Measurements from ENCODE around the gene PPIF. TPM values are rescaled to one million over a fixed set of nuclear protein-coding genes. Genes with fewer than 3 reads are reported as not detected.

PPIF gene
- total and polyA plus RNA-seq, 2 of the 4 experiments (the other 2 are of a cell fraction), result 29.2 to 130 TPM

- Histone ChIP-seq H3K9me1 (ENCODE audit: insufficient read depth, low read length) (peaks cover 28% of the 10 kb centered on the region), H2BK120ac (ENCODE audit: low read depth, low read length) (no peak overlapping the region; the same call in 1 of the 2 replicates), H2AFZ (replicated peaks; ENCODE audit: low read length, poor library complexity) (no peak overlapping the region), H2BK15ac (ENCODE audit: low read depth, low read length) (no peak overlapping the region), H3K4me3 (ENCODE audit: insufficient read depth, low read depth, low read length) (no peak overlapping the region), H3K18ac (ENCODE audit: low read depth, low read length) (no peak overlapping the region), H3K27ac (ENCODE audit: insufficient read depth, low read length) (no peak overlapping the region), H3K56ac (ENCODE audit: extremely low read depth, insufficient read depth, low read length) (no peak overlapping the region), H2AK5ac (ENCODE audit: low read depth, low read length) (peak overlapping the region; percentile 68), H2BK5ac (ENCODE audit: low read depth, low read length, poor library complexity, severe bottlenecking) (peak overlapping the region; percentile 83), H3K27me3 (ENCODE audit: control insufficient read depth, insufficient read depth, low read length) (no peaks in the 10 kb centered on the region), H4K20me1 (ENCODE audit: insufficient read depth, low read length) (peaks cover 29% of the 10 kb centered on the region), H3K9me3 (ENCODE audit: control insufficient read depth, insufficient read depth, low read length) (no peaks in the 10 kb centered on the region), H3K9ac (ENCODE audit: low read depth, low read length) (no peak overlapping the region), H3K4me1 (ENCODE audit: control insufficient read depth, insufficient read depth, low read length) (peaks cover 19% of the 10 kb centered on the region), H2AK9ac (replicated peaks; ENCODE audit: low read depth, low read length, poor library complexity) (peak overlapping the region; percentile 40), H4K91ac (ENCODE audit: insufficient read depth, low read depth, low read length) (no peak overlapping the region), H3K4me2 (ENCODE audit: low read depth, low read length) (no peak overlapping the region), H3K79me1 (ENCODE audit: low read depth in 1 of 2, low read length in 2 of 2) (peaks cover 36 to 64% of the 10 kb centered on the region in 2 experiments), H4K5ac (ENCODE audit: low read depth, low read length) (no peak overlapping the region), H3K4ac (ENCODE audit: low read depth, low read length) (peak overlapping the region; percentile 40; the same call in 1 of the 2 replicates), H3K36me3 (ENCODE audit: control insufficient read depth, insufficient read depth, low read length) (peaks cover 82% of the 10 kb centered on the region), H3K23ac (ENCODE audit: low read depth, low read length) (no peak overlapping the region), H2BK20ac (ENCODE audit: low read depth, low read length) (no peak overlapping the region; the same call in 1 of the 2 replicates), H3K14ac (replicated peaks; ENCODE audit: low read depth, low read length) (no peak overlapping the region), H4K8ac (ENCODE audit: low read depth in 2 of 2, low read length in 2 of 2) (no peak overlapping the region)
- POLR2A ChIA-PET (ENCODE audit: unreplicated experiment), result no interaction called here
- intact Hi-C loops (cut with micrococcal nuclease), result no loop called here
- in situ Hi-C loops (cut with MboI; ENCODE audit: low sequenced_read_pairs), result no loop called here
- DNase-seq (no peak), ATAC-seq (ENCODE audit: low read depth) (no peak)
- TF ChIP-seq CEBPB (IDR thresholded peaks at IDR 0.05; ENCODE audit: low read depth, low read length) (no peak), NFE2L2 (IDR thresholded peaks at IDR 0.05; ENCODE audit: low read depth, low read length) (no peak), SMC3 (IDR thresholded peaks at IDR 0.05; ENCODE audit: low read depth, low read length) (no peak), RAD21 (IDR thresholded peaks at IDR 0.05; ENCODE audit: low read length) (no peak), ELK1 (IDR thresholded peaks at IDR 0.05; ENCODE audit: borderline replicate concordance, low read depth, low read length) (no peak), MXI1 (IDR thresholded peaks at IDR 0.05; ENCODE audit: borderline replicate concordance, low read depth, low read length) (no peak), USF2 (IDR thresholded peaks at IDR 0.05; ENCODE audit: low read depth, low read length) (no peak), RCOR1 (IDR thresholded peaks at IDR 0.05; ENCODE audit: insufficient replicate concordance, low read length) (no peak), RFX5 (IDR thresholded peaks at IDR 0.05; ENCODE audit: low read depth, low read length) (no peak), BHLHE40 (IDR thresholded peaks at IDR 0.05; ENCODE audit: low read depth, low read length) (no peak), MAZ (IDR thresholded peaks at IDR 0.05; ENCODE audit: borderline replicate concordance, low read depth, low read length) (no peak), MAFK (IDR thresholded peaks at IDR 0.05; ENCODE audit: low read depth, low read length) (no peak), POLR2A (IDR thresholded peaks at IDR 0.05; ENCODE audit: low read depth, low read length) (no peak), FOS (IDR thresholded peaks at IDR 0.05; ENCODE audit: low read depth, low read length) (no peak), CHD1 (IDR thresholded peaks at IDR 0.05; ENCODE audit: low read depth, low read length) (no peak)
- TF ChIP-seq, protein P1, sequence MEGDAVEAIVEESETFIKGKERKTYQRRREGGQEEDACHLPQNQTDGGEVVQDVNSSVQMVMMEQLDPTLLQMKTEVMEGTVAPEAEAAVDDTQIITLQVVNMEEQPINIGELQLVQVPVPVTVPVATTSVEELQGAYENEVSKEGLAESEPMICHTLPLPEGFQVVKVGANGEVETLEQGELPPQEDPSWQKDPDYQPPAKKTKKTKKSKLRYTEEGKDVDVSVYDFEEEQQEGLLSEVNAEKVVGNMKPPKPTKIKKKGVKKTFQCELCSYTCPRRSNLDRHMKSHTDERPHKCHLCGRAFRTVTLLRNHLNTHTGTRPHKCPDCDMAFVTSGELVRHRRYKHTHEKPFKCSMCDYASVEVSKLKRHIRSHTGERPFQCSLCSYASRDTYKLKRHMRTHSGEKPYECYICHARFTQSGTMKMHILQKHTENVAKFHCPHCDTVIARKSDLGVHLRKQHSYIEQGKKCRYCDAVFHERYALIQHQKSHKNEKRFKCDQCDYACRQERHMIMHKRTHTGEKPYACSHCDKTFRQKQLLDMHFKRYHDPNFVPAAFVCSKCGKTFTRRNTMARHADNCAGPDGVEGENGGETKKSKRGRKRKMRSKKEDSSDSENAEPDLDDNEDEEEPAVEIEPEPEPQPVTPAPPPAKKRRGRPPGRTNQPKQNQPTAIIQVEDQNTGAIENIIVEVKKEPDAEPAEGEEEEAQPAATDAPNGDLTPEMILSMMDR (conservative IDR thresholded peaks at IDR 0.05; ENCODE audit: low read depth, low read length), result no peak
- BruUV-seq (replicated peaks), result no TSS peak
- whole genome bisulfite sequencing, 2 experiments (ENCODE audit: extremely low coverage in 2 of 2, insufficient read length in 1 of 2), result 97% methylated on average over 24 of the region's 24 CpGs; no CpG with 5 or more reads in 1 of the 2 experiments
- CTCF ChIA-PET, result no interaction called here
- dilution Hi-C loops (cut with HindIII; ENCODE audit: low sequenced_read_pairs, unreplicated experiment), result no loop called here
Measured at GRCh38 chr10:79300711-79301110, 46.6 kb upstream of the PPIF start.
